Large intestine (tissue), 3 donors: ENCODE results near the gene LAIR2. TPM values are rescaled to one million over a fixed set of nuclear protein-coding genes. Genes with fewer than 3 reads are reported as not detected.

Experiments used
- DNase-seq, 2 donors: peaks; one replicate each; pipeline versions ENCODE4 v3.0.0 to v3.0.0-alpha.2; 2013
- H3K27ac ChIP-seq: one replicate; pipeline ENCODE4 v1.5.1; 2013; ENCODE audit warnings: low read length
- H3K27me3 ChIP-seq: 2 replicates; pipeline ENCODE4 v1.6.1; 2013; ENCODE audit warnings: low read length; ENCODE audit not compliant: control insufficient read depth, insufficient read depth
- H3K36me3 ChIP-seq: 2 replicates; pipeline ENCODE4 v1.6.1; 2013; ENCODE audit warnings: low read length; ENCODE audit not compliant: control insufficient read depth, insufficient read depth
- H3K4me1 ChIP-seq: one replicate; pipeline ENCODE4 v1.6.1; 2013; ENCODE audit warnings: low read length; ENCODE audit not compliant: control insufficient read depth, insufficient read depth
- H3K4me3 ChIP-seq: one replicate; pipeline ENCODE4 v1.5.1; 2013; ENCODE audit warnings: low read length
- H3K9me3 ChIP-seq: one replicate; pipeline ENCODE4 v1.6.1; 2013; ENCODE audit warnings: mild to moderate bottlenecking, low read depth, low read length, moderate library complexity; ENCODE audit not compliant: control insufficient read depth
- WGBS: methylation state at CpG from one replicate; pipeline ENCODE4 v1.1.5; 2013; ENCODE audit warnings: low lambda C conversion rate; ENCODE audit not compliant: insufficient coverage; 5-methylcytosine and 5-hydroxymethylcytosine counted together
- polyA plus RNA-seq: library from polyadenylated mRNA; unstranded; fragments of 120-200 nt; gene quantifications from one replicate; pipeline ENCODE4 v1.2.1, GENCODE V29; 2013

The LAIR2 gene
- polyA plus RNA-seq, 1 donor: 0.09 TPM

- Histone ChIP-seq H3K4me1 (no peaks in the 10 kb centered on the region), H3K4me3 (no peak overlapping the region), H3K27me3 (no peaks in the 10 kb centered on the region), H3K36me3 (no peaks in the 10 kb centered on the region), H3K9me3 (no peaks in the 10 kb centered on the region), H3K27ac (no peak overlapping the region)
- no CpG with 5 or more reads among the region's 3 CpGs for WGBS
- no peak for DNase-seq
Observed at GRCh38 chr19:54515156-54515555, 12.5 kb downstream of the LAIR2 start.

GRCh38 chr19:54517483-54517882, 14.9 kb downstream of the LAIR2 start:
- peak in 1 of 2 donors; percentile 44 for DNase-seq

GRCh38 chr19:54518844-54519243, 16.2 kb downstream of the LAIR2 start:
- Histone ChIP-seq H3K9me3 (no peaks in the 10 kb centered on the region), H3K27me3 (no peaks in the 10 kb centered on the region), H3K4me3 (no peak overlapping the region), H3K27ac (no peak overlapping the region), H3K36me3 (no peaks in the 10 kb centered on the region), H3K4me1 (no peaks in the 10 kb centered on the region)
- 87% methylated on average over 3 of the region's 5 CpGs for WGBS
- no peak for DNase-seq

More at GRCh38 chr19:54517483-54517882, 14.9 kb downstream of the LAIR2 start:
- Histone ChIP-seq H3K27me3 (no peaks in the 10 kb centered on the region), H3K36me3 (no peaks in the 10 kb centered on the region), H3K27ac (no peak overlapping the region), H3K4me3 (no peak overlapping the region), H3K9me3 (no peaks in the 10 kb centered on the region), H3K4me1 (no peaks in the 10 kb centered on the region)
- no CpG with 5 or more reads among the region's 4 CpGs for WGBS

GRCh38 chr19:54521022-54521859, 18.6 kb downstream of the LAIR2 start:
- DNase-seq: no peak
- 31% methylated on average over 2 of the region's 18 CpGs for WGBS
- Histone ChIP-seq H3K4me3 (no peak overlapping the region), H3K27me3 (no peaks in the 10 kb centered on the region), H3K9me3 (no peaks in the 10 kb centered on the region), H3K27ac (no peak overlapping the region), H3K36me3 (no peaks in the 10 kb centered on the region), H3K4me1 (no peaks in the 10 kb centered on the region)

- H3K4me3 ChIP-seq: no peak overlapping the region
- H3K27me3 ChIP-seq: no peaks in the 10 kb centered on the region
- no peaks in the 10 kb centered on the region for H3K36me3 ChIP-seq
- H3K9me3 ChIP-seq: no peaks in the 10 kb centered on the region
- no peak for DNase-seq
- no peak overlapping the region for H3K27ac ChIP-seq
- H3K4me1 ChIP-seq: no peaks in the 10 kb centered on the region
- WGBS: no CpG with 5 or more reads among the region's 6 CpGs
Observed at GRCh38 chr19:54521860-54522513, 19.4 kb downstream of the LAIR2 start.

- no CpG with 5 or more reads among the region's 5 CpGs for WGBS
- DNase-seq: no peak
- H3K27me3 ChIP-seq: no peaks in the 10 kb centered on the region
Observed at GRCh38 chr19:54523403-54523802, 20.8 kb downstream of the LAIR2 start.

GRCh38 chr19:54525636-54526035, 23.0 kb downstream of the LAIR2 start:
- H3K4me3 ChIP-seq: no peak overlapping the region
- no peaks in the 10 kb centered on the region for H3K27me3 ChIP-seq
- DNase-seq: no peak
- no peaks in the 10 kb centered on the region for H3K36me3 ChIP-seq
- H3K4me1 ChIP-seq: no peaks in the 10 kb centered on the region
- WGBS: 53% methylated on average over 3 of the region's 5 CpGs
- no peaks in the 10 kb centered on the region for H3K9me3 ChIP-seq
- no peak overlapping the region for H3K27ac ChIP-seq

More at GRCh38 chr19:54523403-54523802, 20.8 kb downstream of the LAIR2 start:
- no peaks in the 10 kb centered on the region for H3K4me1 ChIP-seq
- H3K36me3 ChIP-seq: no peaks in the 10 kb centered on the region
- H3K4me3 ChIP-seq: no peak overlapping the region
- no peaks in the 10 kb centered on the region for H3K9me3 ChIP-seq
- H3K27ac ChIP-seq: no peak overlapping the region

- H3K27me3 ChIP-seq: no peaks in the 10 kb centered on the region
Observed at GRCh38 chr19:54526972-54527371, 24.3 kb downstream of the LAIR2 start.

GRCh38 chr19:54530866-54531265, 28.2 kb downstream of the LAIR2 start:
- H3K36me3 ChIP-seq: no peaks in the 10 kb centered on the region
- no peak overlapping the region for H3K4me3 ChIP-seq
- no CpG with 5 or more reads among the region's 5 CpGs for WGBS
- H3K4me1 ChIP-seq: no peaks in the 10 kb centered on the region
- no peaks in the 10 kb centered on the region for H3K27me3 ChIP-seq
- DNase-seq: no peak
- no peaks in the 10 kb centered on the region for H3K9me3 ChIP-seq
- no peak overlapping the region for H3K27ac ChIP-seq

More at GRCh38 chr19:54526972-54527371, 24.3 kb downstream of the LAIR2 start:
- H3K4me1 ChIP-seq: no peaks in the 10 kb centered on the region
- DNase-seq: no peak
- 63% methylated on average over 6 of the region's 26 CpGs for WGBS
- no peaks in the 10 kb centered on the region for H3K9me3 ChIP-seq
- no peak overlapping the region for H3K4me3 ChIP-seq
- H3K27ac ChIP-seq: no peak overlapping the region
- H3K36me3 ChIP-seq: no peaks in the 10 kb centered on the region

GRCh38 chr19:54532528-54532927, 29.9 kb downstream of the LAIR2 start:
- no peaks in the 10 kb centered on the region for H3K9me3 ChIP-seq
- H3K27ac ChIP-seq: no peak overlapping the region
- no CpG with 5 or more reads among the region's 4 CpGs for WGBS
- H3K27me3 ChIP-seq: no peaks in the 10 kb centered on the region
- H3K4me3 ChIP-seq: no peak overlapping the region
- no peaks in the 10 kb centered on the region for H3K4me1 ChIP-seq
- H3K36me3 ChIP-seq: no peaks in the 10 kb centered on the region
- DNase-seq: no peak
